ENCODE measurements around the gene ZNF646.

Gene ZNF646

DNA sequence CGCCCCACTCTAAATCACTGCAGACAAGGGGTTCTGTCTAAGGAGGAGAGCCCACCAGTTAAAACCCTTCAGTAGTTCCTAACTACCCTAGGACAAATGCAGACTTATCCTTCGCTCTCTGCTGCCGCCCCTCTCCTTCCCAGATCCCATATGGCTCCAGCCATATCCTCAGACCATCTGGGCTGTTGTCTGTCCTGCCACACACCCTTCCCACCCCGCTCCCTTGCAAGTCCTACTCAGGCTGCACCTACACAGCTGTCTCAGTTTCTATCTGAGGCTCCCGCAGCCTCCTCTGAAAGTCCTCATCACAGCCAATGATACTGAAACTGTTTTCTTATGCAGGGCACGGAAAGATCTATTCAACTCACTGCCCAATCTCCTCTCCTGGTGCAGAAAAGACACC is 33.2 kb downstream of the ZNF646 start:
- peak; percentile 79 for DNase-seq (ENCODE audit: low spot score)
- TF ChIP-seq, protein P1, sequence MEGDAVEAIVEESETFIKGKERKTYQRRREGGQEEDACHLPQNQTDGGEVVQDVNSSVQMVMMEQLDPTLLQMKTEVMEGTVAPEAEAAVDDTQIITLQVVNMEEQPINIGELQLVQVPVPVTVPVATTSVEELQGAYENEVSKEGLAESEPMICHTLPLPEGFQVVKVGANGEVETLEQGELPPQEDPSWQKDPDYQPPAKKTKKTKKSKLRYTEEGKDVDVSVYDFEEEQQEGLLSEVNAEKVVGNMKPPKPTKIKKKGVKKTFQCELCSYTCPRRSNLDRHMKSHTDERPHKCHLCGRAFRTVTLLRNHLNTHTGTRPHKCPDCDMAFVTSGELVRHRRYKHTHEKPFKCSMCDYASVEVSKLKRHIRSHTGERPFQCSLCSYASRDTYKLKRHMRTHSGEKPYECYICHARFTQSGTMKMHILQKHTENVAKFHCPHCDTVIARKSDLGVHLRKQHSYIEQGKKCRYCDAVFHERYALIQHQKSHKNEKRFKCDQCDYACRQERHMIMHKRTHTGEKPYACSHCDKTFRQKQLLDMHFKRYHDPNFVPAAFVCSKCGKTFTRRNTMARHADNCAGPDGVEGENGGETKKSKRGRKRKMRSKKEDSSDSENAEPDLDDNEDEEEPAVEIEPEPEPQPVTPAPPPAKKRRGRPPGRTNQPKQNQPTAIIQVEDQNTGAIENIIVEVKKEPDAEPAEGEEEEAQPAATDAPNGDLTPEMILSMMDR (IDR thresholded peaks at IDR 0.05; ENCODE audit: extremely low read depth, insufficient read depth, missing control alignments), result no peak
- in situ Hi-C loops (cut with MboI; ENCODE audit: low pct_unique_long_range_greater_than_20kb, low sequenced_read_pairs, unreplicated experiment), result no loop called here

DNA sequence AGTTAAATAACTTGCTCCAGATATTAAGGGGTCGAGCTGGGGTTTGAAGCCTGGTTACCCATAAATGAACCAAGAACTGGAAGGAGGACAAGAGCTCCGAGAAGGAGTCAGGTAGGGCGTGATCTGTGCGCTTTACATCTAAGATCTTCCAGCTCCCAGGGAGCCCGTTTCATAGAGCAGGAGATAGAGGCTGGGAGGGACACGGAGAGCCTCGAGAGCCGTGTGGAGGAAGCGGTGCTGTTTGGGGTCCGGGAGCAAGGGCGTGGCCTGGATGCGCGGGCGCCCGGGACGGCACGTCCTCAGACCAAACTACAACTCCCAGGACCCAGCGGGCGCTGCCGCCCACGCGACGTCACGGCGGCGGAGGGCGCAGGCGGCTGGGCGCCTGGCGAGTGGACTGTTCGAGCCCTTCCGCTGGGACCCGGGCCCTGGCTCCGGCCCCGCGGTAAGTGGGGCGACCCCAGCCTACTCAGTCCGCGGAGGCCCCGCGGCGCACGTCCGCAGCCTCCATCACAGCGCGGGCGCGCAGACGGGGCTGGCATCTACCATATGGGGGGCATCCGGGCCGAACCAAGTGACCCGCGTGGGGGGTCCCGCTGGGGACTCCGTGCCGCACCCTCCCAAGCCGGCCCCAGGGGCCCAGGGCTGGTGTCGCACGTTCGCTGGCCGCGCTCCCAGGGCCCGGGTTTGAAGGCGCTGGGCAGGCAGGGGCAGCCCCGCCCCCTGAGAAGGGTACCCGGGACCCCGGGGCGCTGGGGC is 34.0 kb downstream of the ZNF646 start, which contains the start of gene BCKDK:
TSS of gene BCKDK (plus strand) at position 352 of the 759 bp plus-strand sequence. CDS start 838 bp downstream, outside the sequence.
- peak; percentile 94 for DNase-seq (ENCODE audit: low spot score)
- in situ Hi-C loops (cut with MboI; ENCODE audit: low pct_unique_long_range_greater_than_20kb, low sequenced_read_pairs, unreplicated experiment), result no loop called here
- TF ChIP-seq, protein P1 (IDR thresholded peaks at IDR 0.05; ENCODE audit: extremely low read depth, insufficient read depth, missing control alignments), result no peak

DNA sequence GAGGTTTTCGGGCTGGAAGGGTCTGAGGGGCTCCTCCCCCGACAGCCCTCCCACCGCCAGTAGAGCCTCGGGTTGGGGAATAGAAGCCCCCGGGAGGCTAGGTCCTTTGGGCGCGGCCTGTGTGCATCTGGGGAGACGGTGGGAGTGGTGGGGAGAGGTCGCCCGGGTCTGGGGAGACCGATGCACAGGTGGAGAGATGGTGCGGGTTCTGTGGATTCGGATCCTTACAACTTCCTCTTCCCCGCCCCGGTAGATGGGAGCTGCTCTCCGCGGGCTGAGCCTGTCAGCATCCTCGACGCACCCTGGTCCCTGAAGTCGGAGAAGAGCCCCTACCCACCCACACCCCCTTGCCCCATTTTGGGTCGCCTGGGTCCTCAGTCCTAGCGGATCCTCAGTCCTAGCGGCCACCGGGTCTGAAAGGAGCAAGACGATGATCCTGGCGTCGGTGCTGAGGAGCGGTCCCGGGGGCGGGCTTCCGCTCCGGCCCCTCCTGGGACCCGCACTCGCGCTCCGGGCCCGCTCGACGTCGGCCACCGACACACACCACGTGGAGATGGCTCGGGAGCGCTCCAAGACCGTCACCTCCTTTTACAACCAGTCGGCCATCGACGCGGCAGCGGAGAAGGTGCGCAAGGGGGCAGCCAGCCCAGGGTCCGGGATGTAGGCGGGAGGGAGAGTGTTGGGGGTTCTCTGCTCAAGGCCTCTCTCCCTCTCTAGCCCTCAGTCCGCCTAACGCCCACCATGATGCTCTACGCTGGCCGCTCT is 34.8 kb downstream of the ZNF646 start:
- in situ Hi-C loops (cut with MboI; ENCODE audit: low pct_unique_long_range_greater_than_20kb, low sequenced_read_pairs, unreplicated experiment), result no loop called here
- DNase-seq (ENCODE audit: low spot score), result no peak
- TF ChIP-seq, protein P1 (IDR thresholded peaks at IDR 0.05; ENCODE audit: extremely low read depth, insufficient read depth, missing control alignments), result no peak

DNA sequence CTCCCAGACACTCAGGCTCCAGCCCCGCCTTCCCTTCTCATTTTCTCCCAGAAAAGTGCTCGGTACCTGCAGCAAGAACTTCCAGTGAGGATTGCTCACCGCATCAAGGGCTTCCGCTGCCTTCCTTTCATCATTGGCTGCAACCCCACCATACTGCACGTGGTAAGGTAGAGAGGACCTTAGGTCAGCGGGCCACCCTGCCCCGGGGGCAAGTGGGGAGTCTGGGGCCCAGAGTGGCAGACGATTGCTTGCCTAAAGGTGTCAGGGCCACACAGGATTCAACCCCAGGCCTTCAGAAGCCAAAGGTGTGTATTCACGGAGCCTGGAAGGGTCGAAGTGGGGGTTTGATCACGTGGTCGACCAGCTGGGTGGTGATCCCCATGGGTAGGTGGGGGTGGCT is 35.4 kb downstream of the ZNF646 start:
- in situ Hi-C loops (cut with MboI; ENCODE audit: low pct_unique_long_range_greater_than_20kb, low sequenced_read_pairs, unreplicated experiment), result no loop called here
- TF ChIP-seq, protein P1 (IDR thresholded peaks at IDR 0.05; ENCODE audit: extremely low read depth, insufficient read depth, missing control alignments), result no peak
- no peak for DNase-seq (ENCODE audit: low spot score)

DNA sequence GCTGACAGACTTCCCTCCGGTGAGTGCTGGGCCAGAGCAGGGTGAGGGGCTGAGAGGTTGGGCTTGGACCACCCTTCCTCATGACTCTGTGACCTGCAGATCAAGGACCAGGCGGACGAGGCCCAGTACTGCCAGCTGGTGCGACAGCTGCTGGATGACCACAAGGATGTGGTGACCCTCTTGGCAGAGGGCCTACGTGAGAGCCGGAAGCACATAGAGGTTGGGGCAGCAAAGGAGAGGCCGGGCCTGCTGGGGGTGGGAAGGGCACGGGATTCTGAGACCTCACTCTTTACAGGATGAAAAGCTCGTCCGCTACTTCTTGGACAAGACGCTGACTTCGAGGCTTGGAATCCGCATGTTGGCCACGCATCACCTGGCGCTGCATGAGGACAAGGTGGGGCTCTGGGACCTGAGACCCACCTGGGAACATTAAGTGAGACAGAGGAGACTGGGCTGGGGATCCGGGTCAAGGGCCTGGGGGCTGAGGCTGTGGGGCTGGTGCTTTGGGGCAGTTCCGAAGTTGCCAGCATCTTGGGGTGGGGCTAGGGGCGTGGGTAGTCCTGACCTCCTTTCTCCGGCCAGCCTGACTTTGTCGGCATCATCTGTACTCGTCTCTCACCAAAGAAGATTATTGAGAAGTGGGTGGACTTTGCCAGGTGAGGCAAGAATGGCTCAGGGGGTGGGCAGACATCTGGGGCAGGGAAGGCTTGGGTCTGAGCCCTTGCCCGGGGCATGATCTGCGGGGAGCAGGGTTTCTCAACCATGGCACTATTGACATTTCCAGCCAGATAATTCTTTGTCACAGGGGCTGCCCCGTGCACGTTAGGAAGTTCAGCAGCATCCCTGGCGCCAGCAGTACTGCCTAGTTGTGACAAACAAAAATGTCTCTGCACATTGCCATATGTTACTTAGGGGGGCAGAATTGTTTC is 36.1 kb downstream of the ZNF646 start:
- TF ChIP-seq, protein P1 (IDR thresholded peaks at IDR 0.05; ENCODE audit: extremely low read depth, insufficient read depth, missing control alignments), result no peak
- in situ Hi-C loops (cut with MboI; ENCODE audit: low pct_unique_long_range_greater_than_20kb, low sequenced_read_pairs, unreplicated experiment), result no loop called here
- no peak for DNase-seq (ENCODE audit: low spot score)

DNA sequence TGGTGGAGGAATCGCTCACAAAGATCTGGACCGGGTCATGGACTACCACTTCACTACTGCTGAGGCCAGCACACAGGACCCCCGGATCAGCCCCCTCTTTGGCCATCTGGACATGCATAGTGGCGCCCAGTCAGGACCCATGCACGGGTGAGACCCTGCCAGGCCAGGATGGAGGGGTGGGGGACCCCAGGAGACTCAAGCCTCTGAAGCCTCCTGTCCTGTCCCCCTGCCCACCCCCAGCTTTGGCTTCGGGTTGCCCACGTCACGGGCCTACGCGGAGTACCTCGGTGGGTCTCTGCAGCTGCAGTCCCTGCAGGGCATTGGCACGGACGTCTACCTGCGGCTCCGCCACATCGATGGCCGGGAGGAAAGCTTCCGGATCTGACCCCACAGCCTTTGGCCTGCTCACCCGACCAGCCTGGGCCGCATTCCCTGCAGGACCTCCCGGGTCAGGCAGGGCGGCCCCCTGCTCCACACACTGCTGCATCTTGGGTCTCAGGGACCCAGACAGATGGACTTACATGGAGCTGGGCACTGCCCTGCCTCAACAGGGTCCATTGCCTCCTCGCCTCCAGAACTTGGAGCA is 37.8 kb downstream of the ZNF646 start:
- TF ChIP-seq, protein P1 (IDR thresholded peaks at IDR 0.05; ENCODE audit: extremely low read depth, insufficient read depth, missing control alignments), result no peak
- no peak for DNase-seq (ENCODE audit: low spot score)
- in situ Hi-C loops (cut with MboI; ENCODE audit: low pct_unique_long_range_greater_than_20kb, low sequenced_read_pairs, unreplicated experiment), result no loop called here

Data from GM13977 (cell line).